Measurements from ENCODE around the gene HOXB9. TPM values are rescaled to one million over a fixed set of nuclear protein-coding genes. Genes with fewer than 3 reads are reported as not detected.
A peak's percentile ranks its signal among the peaks of the same experiment; 100 is the strongest.

HOXB9 gene
- 10 to 100 TPM; 68.2 to 73.4 (median 69.0) TPM for polyA plus RNA-seq (ENCODE audit: insufficient read length in 3 of 3)
- long read RNA-seq, donor 1, transcript HOXB9-201 (2 exons, 2,581 nt) = major isoform, 30 of 30 reads
- long read RNA-seq, donor 1, partial matches to known transcripts = 0 of 30 reads
- long read RNA-seq, donor 1, other reads (novel, unspliced or antisense) = 0 of 30 reads
- long read RNA-seq, donor 2, transcript HOXB9-201 (2 exons, 2,581 nt) = major isoform, 25 of 25 reads
- long read RNA-seq, donor 2, partial matches to known transcripts = 0 of 25 reads
- long read RNA-seq, donor 2, other reads (novel, unspliced or antisense) = 0 of 25 reads
- long read RNA-seq, donor 3, transcript HOXB9-201 (2 exons, 2,581 nt) = major isoform, 27 of 27 reads
- long read RNA-seq, donor 3, partial matches to known transcripts = 0 of 27 reads
- long read RNA-seq, donor 3, other reads (novel, unspliced or antisense) = 0 of 27 reads
- long read RNA-seq, donor 4, transcript HOXB9-201 (2 exons, 2,581 nt) = major isoform, 24 of 24 reads
- long read RNA-seq, donor 4, partial matches to known transcripts = 0 of 24 reads
- long read RNA-seq, donor 4, other reads (novel, unspliced or antisense) = 0 of 24 reads
- long read RNA-seq, donor 5, transcript HOXB9-201 (2 exons, 2,581 nt) = major isoform, 10 of 10 reads
- long read RNA-seq, donor 5, partial matches to known transcripts = 0 of 10 reads
- long read RNA-seq, donor 5, other reads (novel, unspliced or antisense) = 0 of 10 reads
- long read RNA-seq, donor 6, transcript HOXB9-201 (2 exons, 2,581 nt) = major isoform, 23 of 85 reads
- long read RNA-seq, donor 6, partial matches to known transcripts = 62 of 85 reads
- long read RNA-seq, donor 6, other reads (novel, unspliced or antisense) = 0 of 85 reads
- long read RNA-seq, donor 7, transcript HOXB9-201 (2 exons, 2,581 nt) = major isoform, 31 of 31 reads
- long read RNA-seq, donor 7, partial matches to known transcripts = 0 of 31 reads
- long read RNA-seq, donor 7, other reads (novel, unspliced or antisense) = 0 of 31 reads
- long read RNA-seq, donor 8, transcript HOXB9-201 (2 exons, 2,581 nt) = major isoform, 5 of 5 reads
- long read RNA-seq, donor 8, partial matches to known transcripts = 0 of 5 reads
- long read RNA-seq, donor 8, other reads (novel, unspliced or antisense) = 0 of 5 reads
- long read RNA-seq, donor 9, transcript HOXB9-201 (2 exons, 2,581 nt) = major isoform, 35 of 35 reads
- long read RNA-seq, donor 9, partial matches to known transcripts = 0 of 35 reads
- long read RNA-seq, donor 9, other reads (novel, unspliced or antisense) = 0 of 35 reads
- long read RNA-seq, donor 10, transcript HOXB9-201 (2 exons, 2,581 nt) = major isoform, 28 of 28 reads
- long read RNA-seq, donor 10, partial matches to known transcripts = 0 of 28 reads
- long read RNA-seq, donor 10, other reads (novel, unspliced or antisense) = 0 of 28 reads
- long read RNA-seq, donor 11, transcript HOXB9-201 (2 exons, 2,581 nt) = major isoform, 28 of 28 reads
- long read RNA-seq, donor 11, partial matches to known transcripts = 0 of 28 reads
- long read RNA-seq, donor 11, other reads (novel, unspliced or antisense) = 0 of 28 reads
- long read RNA-seq, donor 12, transcript HOXB9-201 (2 exons, 2,581 nt) = major isoform, 32 of 32 reads
- long read RNA-seq, donor 12, partial matches to known transcripts = 0 of 32 reads
- long read RNA-seq, donor 12, other reads (novel, unspliced or antisense) = 0 of 32 reads
- long read RNA-seq, donor 13, transcript HOXB9-201 (2 exons, 2,581 nt) = major isoform, 13 of 13 reads
- long read RNA-seq, donor 13, partial matches to known transcripts = 0 of 13 reads
- long read RNA-seq, donor 13, other reads (novel, unspliced or antisense) = 0 of 13 reads
- long read RNA-seq, donor 14 = 0 reads
- long read RNA-seq, donor 15 = 0 reads
- long read RNA-seq, donor 16, transcript HOXB9-201 (2 exons, 2,581 nt) = major isoform, 29 of 29 reads
- long read RNA-seq, donor 16, partial matches to known transcripts = 0 of 29 reads
- long read RNA-seq, donor 16, other reads (novel, unspliced or antisense) = 0 of 29 reads

GRCh38 chr17:48626245-48627117 is at the start of gene HOXB9:
Gene HOXB9, minus strand, starts transcription at chr17:48626358. Its CDS starts 89 bp downstream, at chr17:48626269.
- no peak for DNase-seq

DNA sequence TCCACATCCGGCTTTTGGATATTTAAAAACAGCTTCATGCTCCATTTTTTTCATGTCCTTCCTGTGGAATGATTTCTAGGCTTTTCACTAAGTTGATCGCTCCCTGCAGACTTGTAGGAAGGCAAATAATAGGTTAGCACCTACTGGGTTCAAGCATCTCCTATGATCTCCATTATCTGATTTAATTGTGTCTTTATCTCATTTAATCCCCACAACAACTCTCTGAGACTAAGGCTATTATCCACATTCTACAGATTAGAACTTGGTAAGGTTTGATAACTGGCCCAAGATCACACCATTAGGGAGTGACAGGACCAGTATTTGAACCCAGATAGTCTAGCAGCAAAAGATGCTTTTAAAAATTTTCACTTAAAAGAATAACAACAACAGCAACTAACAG is 46.2 kb upstream of the HOXB9 start:
- no peak for DNase-seq

GRCh38 chr17:48671697-48672171 is 45.6 kb upstream of the HOXB9 start:
- DNase-seq = peak; percentile 64

DNA sequence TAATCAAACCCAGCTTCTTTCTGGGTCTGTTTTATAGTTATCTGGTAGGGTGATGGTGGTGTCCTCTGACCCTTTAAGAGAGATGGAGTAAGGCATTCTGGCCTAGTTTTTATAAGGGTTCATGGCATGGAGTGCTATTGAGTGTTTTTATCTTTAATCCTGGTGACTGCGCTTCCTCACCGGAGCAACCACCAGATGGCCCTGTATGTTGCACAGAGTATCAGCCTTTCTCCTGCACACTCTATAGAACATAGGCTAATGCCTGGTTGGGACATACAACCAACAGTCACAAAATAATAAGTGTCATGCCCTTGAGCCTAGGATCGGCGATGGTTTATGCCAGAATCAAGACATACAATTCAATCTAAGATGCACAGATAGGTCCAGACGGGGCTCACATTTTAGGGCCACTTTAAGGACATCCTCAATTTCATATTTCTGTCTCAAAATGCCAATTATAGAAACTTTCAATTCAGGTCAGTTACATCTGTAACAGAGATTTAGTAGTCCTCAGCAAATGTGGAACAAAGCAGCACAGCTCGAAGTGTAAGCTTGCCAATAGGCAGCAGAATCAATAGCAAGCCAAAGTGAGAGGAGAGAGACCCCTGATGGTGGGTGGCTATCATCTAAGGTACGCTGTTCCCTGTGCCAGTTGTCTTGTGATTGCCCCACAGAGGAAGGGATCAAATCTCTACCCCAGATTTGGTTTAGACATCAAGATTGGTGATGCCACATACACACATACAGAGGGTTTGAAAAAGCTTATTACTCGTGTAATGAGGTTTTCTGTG is 37.2 kb upstream of the HOXB9 start:
- no peak for DNase-seq

DNA sequence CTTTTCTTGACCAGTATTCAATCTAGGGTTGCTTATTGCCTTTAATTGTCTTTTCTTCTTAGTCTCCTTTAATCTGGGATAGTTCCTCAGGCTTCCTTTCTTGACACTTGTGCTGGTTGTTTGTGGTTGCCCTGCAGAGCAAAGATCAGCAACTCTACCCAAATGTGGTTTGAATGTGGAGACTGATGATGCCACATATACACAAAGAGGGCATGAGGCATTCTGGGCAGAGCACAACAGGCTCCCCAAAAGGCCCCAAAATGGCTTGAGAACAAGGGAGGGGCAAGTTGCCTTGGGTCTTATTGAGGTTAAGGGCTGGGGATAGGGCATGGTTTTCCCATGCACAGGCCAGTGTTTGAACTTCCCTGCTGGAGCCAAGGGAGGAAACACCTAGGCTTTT is 29.8 kb upstream of the HOXB9 start:
- no peak for DNase-seq

GRCh38 chr17:48649741-48650140 is 23.6 kb upstream of the HOXB9 start:
- no peak for DNase-seq

DNA sequence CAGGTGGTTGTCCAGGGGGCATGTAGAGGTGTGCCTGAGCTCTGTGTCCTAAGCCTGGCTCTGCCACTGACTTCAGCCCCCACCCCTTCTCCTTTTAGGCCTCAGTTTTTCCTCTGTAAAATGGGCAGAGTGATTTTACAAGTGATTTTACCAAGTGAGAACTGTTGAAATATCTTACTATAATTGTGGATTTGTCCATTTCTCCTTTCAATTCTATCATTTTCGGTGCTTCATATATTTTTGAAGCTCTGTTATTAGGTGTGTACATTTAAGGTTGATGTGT is 21.7 kb upstream of the HOXB9 start:
- DNase-seq = no peak

- no peak for DNase-seq
Observed at GRCh38 chr17:48647103-48647962, 21.2 kb upstream of the HOXB9 start.

GRCh38 chr17:48646183-48647102 is 20.3 kb upstream of the HOXB9 start:
- peak; percentile 77 for DNase-seq

- DNase-seq = no peak
Observed at GRCh38 chr17:48645639-48646182, 19.6 kb upstream of the HOXB9 start.

DNA sequence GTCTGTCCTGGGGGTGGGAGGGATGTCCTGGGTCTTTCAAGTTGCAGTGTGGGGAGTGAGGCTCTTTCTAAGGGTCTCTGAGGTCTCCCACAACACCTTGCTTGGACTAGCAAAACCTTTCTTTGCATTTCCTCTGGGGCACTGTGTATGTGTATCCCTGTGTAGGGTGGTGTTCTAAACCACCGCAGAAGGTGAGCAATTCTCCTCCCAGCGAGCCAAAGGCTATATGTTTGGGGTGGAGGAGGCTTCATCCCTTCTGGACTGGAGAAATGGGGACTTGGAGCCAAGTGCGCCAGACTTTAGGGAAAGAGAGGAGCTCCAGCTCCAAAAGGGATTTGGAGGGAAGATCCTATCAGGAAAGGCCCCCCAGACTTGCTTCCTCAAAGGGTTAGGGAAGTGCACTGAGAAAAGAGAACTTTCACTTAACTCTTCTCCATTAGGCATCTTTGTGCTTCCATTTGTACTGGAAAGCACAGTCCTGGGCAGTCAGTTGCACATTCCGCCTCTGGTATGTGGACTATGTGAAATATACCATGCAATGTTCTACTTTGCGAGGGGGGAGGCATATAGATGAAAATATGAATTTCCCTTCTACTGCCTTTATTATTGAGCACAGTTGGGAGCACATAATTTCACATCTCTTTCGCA is 18.9 kb upstream of the HOXB9 start:
- DNase-seq = no peak

GRCh38 chr17:48644159-48644558 is 18.0 kb upstream of the HOXB9 start:
- DNase-seq = no peak

GRCh38 chr17:48643697-48644012 is 17.5 kb upstream of the HOXB9 start:
- no peak for DNase-seq

- DNase-seq = no peak
Observed at GRCh38 chr17:48642843-48643696, 16.9 kb upstream of the HOXB9 start.
